Measurements from ENCODE around the gene GSG1L.
A peak's percentile ranks its signal among the peaks of the same experiment; 100 is the strongest.

GSG1L gene

GRCh38 chr16:27784351-27785306, 278.9 kb downstream of the GSG1L start:
- no peak overlapping the region for H2AK5ac ChIP-seq (ENCODE audit: low read length, severe bottlenecking)
- no peak overlapping the region for H2BK15ac ChIP-seq (ENCODE audit: low read depth, poor library complexity, severe bottlenecking)
- no peak overlapping the region for H2BK12ac ChIP-seq (ENCODE audit: low read length in 2 of 2)
- no peak overlapping the region for H2AFZ ChIP-seq (ENCODE audit: low read depth, low read length)
- H3K4ac ChIP-seq (ENCODE audit: low read depth in 1 of 2, low read length in 2 of 2), result no peak overlapping the region
- H4K8ac ChIP-seq (ENCODE audit: low read length), result no peak overlapping the region
- no peak overlapping the region for H3K14ac ChIP-seq (ENCODE audit: low read length in 2 of 2)
- no peak overlapping the region for H3K9ac ChIP-seq (ENCODE audit: low read length)
- H3K27ac ChIP-seq (ENCODE audit: low read length, poor library complexity, severe bottlenecking), result no peak overlapping the region
- H3K27me3 ChIP-seq (ENCODE audit: control insufficient read depth in 1 of 2, insufficient read depth in 1 of 2, low read length in 2 of 2), result peaks cover 0 to 29% of the 10 kb centered on the region in 2 experiments
- peak; percentile 5 for DNase-seq
- no peak overlapping the region for H3K4me3 ChIP-seq (ENCODE audit: insufficient read depth in 1 of 2, low read depth in 1 of 2, low read length in 2 of 2)
- no peak overlapping the region for H3K4me2 ChIP-seq (ENCODE audit: low read length, poor library complexity, severe bottlenecking)
- H3K79me1 ChIP-seq (replicated peaks; ENCODE audit: low read length, poor library complexity, severe bottlenecking), result no peaks in the 10 kb centered on the region
- no peak overlapping the region for H3K23ac ChIP-seq (ENCODE audit: low read length in 2 of 2)
- no peak overlapping the region for H3K18ac ChIP-seq (ENCODE audit: low read depth in 1 of 2, low read length in 2 of 2)
- H3K4me1 ChIP-seq (ENCODE audit: control insufficient read depth, insufficient read depth, low read depth, low read length), result peaks cover 9% of the 10 kb centered on the region
- H2BK120ac ChIP-seq (ENCODE audit: low read depth, low read length), result no peak overlapping the region
- no peak overlapping the region for H2BK5ac ChIP-seq (ENCODE audit: low read depth, low read length, poor library complexity, severe bottlenecking)
- no peaks in the 10 kb centered on the region for H3K36me3 ChIP-seq (ENCODE audit: control insufficient read depth in 1 of 2, insufficient read depth in 2 of 2, low read depth in 1 of 2, low read length in 2 of 2)
- peaks cover 4% of the 10 kb centered on the region for H3K9me3 ChIP-seq (ENCODE audit: control insufficient read depth, low read length)
- 62% methylated on average over 20 of the region's 20 CpGs for WGBS
- no peak overlapping the region for H4K91ac ChIP-seq (ENCODE audit: low read length)

GRCh38 chr16:27781981-27782880, 281.3 kb downstream of the GSG1L start:
- Histone ChIP-seq H2AFZ (ENCODE audit: low read depth, low read length) (no peak overlapping the region), H3K36me3 (ENCODE audit: control insufficient read depth in 1 of 2, insufficient read depth in 2 of 2, low read depth in 1 of 2, low read length in 2 of 2) (peaks cover 3 to 23% of the 10 kb centered on the region in 2 experiments), H3K4ac (ENCODE audit: low read depth in 1 of 2, low read length in 2 of 2) (no peak overlapping the region), H3K27ac (ENCODE audit: low read length, poor library complexity, severe bottlenecking) (no peak overlapping the region), H3K79me1 (replicated peaks; ENCODE audit: low read length, poor library complexity, severe bottlenecking) (no peaks in the 10 kb centered on the region), H3K18ac (ENCODE audit: low read depth in 1 of 2, low read length in 2 of 2) (no peak overlapping the region), H3K9me3 (ENCODE audit: control insufficient read depth, low read length) (no peaks in the 10 kb centered on the region), H4K8ac (ENCODE audit: low read length) (no peak overlapping the region), H3K4me3 (ENCODE audit: insufficient read depth in 1 of 2, low read depth in 1 of 2, low read length in 2 of 2) (no peak overlapping the region), H2BK5ac (ENCODE audit: low read depth, low read length, poor library complexity, severe bottlenecking) (no peak overlapping the region), H3K4me1 (ENCODE audit: control insufficient read depth, insufficient read depth, low read depth, low read length) (peaks cover 9% of the 10 kb centered on the region), H3K9ac (ENCODE audit: low read length) (no peak overlapping the region), H2BK12ac (ENCODE audit: low read length in 2 of 2) (no peak overlapping the region), H3K14ac (ENCODE audit: low read length in 2 of 2) (no peak overlapping the region), H3K27me3 (ENCODE audit: control insufficient read depth in 1 of 2, insufficient read depth in 1 of 2, low read length in 2 of 2) (peaks cover 0 to 17% of the 10 kb centered on the region in 2 experiments), H2BK15ac (ENCODE audit: low read depth, poor library complexity, severe bottlenecking) (no peak overlapping the region), H3K4me2 (ENCODE audit: low read length, poor library complexity, severe bottlenecking) (no peak overlapping the region), H2BK120ac (ENCODE audit: low read depth, low read length) (no peak overlapping the region), H2AK5ac (ENCODE audit: low read length, severe bottlenecking) (no peak overlapping the region), H3K23ac (ENCODE audit: low read length in 2 of 2) (no peak overlapping the region), H4K91ac (ENCODE audit: low read length) (no peak overlapping the region)
- 87% methylated on average over 19 of the region's 19 CpGs for WGBS
- DNase-seq, result no peak

- H3K9ac ChIP-seq (ENCODE audit: low read length), result peak overlapping the region; percentile 22
- no peak overlapping the region for H4K8ac ChIP-seq (ENCODE audit: low read length)
- no peak overlapping the region for H2AFZ ChIP-seq (ENCODE audit: low read depth, low read length)
- H3K18ac ChIP-seq (ENCODE audit: low read depth in 1 of 2, low read length in 2 of 2), result no peak overlapping the region
- H3K27ac ChIP-seq (ENCODE audit: low read length, poor library complexity, severe bottlenecking), result no peak overlapping the region
- no peak overlapping the region for H2BK120ac ChIP-seq (ENCODE audit: low read depth, low read length)
- 57% methylated on average over 6 of the region's 7 CpGs for WGBS
- H3K4me3 ChIP-seq (ENCODE audit: insufficient read depth in 1 of 2, low read depth in 1 of 2, low read length in 2 of 2), result no peak overlapping the region
- H3K27me3 ChIP-seq (ENCODE audit: control insufficient read depth in 1 of 2, insufficient read depth in 1 of 2, low read length in 2 of 2), result peaks cover 0 to 13% of the 10 kb centered on the region in 2 experiments
- DNase-seq, result peak; percentile 22
- H3K4me1 ChIP-seq (ENCODE audit: control insufficient read depth, insufficient read depth, low read depth, low read length), result peaks cover 11% of the 10 kb centered on the region
- H3K9me3 ChIP-seq (ENCODE audit: control insufficient read depth, low read length), result no peaks in the 10 kb centered on the region
- peaks cover 3 to 29% of the 10 kb centered on the region in 2 experiments for H3K36me3 ChIP-seq (ENCODE audit: control insufficient read depth in 1 of 2, insufficient read depth in 2 of 2, low read depth in 1 of 2, low read length in 2 of 2)
- no peak overlapping the region for H2BK12ac ChIP-seq (ENCODE audit: low read length in 2 of 2)
- H2BK5ac ChIP-seq (ENCODE audit: low read depth, low read length, poor library complexity, severe bottlenecking), result no peak overlapping the region
- H2BK15ac ChIP-seq (ENCODE audit: low read depth, poor library complexity, severe bottlenecking), result no peak overlapping the region
- no peak overlapping the region for H2AK5ac ChIP-seq (ENCODE audit: low read length, severe bottlenecking)
- no peak overlapping the region for H3K23ac ChIP-seq (ENCODE audit: low read length in 2 of 2)
- H4K91ac ChIP-seq (ENCODE audit: low read length), result no peak overlapping the region
- no peak overlapping the region for H3K4ac ChIP-seq (ENCODE audit: low read depth in 1 of 2, low read length in 2 of 2)
- no peak overlapping the region for H3K14ac ChIP-seq (ENCODE audit: low read length in 2 of 2)
- no peaks in the 10 kb centered on the region for H3K79me1 ChIP-seq (replicated peaks; ENCODE audit: low read length, poor library complexity, severe bottlenecking)
- no peak overlapping the region for H3K4me2 ChIP-seq (ENCODE audit: low read length, poor library complexity, severe bottlenecking)
Measured at GRCh38 chr16:27781195-27781524, 282.4 kb downstream of the GSG1L start.
